ENCODE data around the gene CTNNBL1.

CTNNBL1 gene, protein sequence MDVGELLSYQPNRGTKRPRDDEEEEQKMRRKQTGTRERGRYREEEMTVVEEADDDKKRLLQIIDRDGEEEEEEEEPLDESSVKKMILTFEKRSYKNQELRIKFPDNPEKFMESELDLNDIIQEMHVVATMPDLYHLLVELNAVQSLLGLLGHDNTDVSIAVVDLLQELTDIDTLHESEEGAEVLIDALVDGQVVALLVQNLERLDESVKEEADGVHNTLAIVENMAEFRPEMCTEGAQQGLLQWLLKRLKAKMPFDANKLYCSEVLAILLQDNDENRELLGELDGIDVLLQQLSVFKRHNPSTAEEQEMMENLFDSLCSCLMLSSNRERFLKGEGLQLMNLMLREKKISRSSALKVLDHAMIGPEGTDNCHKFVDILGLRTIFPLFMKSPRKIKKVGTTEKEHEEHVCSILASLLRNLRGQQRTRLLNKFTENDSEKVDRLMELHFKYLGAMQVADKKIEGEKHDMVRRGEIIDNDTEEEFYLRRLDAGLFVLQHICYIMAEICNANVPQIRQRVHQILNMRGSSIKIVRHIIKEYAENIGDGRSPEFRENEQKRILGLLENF

DNA sequence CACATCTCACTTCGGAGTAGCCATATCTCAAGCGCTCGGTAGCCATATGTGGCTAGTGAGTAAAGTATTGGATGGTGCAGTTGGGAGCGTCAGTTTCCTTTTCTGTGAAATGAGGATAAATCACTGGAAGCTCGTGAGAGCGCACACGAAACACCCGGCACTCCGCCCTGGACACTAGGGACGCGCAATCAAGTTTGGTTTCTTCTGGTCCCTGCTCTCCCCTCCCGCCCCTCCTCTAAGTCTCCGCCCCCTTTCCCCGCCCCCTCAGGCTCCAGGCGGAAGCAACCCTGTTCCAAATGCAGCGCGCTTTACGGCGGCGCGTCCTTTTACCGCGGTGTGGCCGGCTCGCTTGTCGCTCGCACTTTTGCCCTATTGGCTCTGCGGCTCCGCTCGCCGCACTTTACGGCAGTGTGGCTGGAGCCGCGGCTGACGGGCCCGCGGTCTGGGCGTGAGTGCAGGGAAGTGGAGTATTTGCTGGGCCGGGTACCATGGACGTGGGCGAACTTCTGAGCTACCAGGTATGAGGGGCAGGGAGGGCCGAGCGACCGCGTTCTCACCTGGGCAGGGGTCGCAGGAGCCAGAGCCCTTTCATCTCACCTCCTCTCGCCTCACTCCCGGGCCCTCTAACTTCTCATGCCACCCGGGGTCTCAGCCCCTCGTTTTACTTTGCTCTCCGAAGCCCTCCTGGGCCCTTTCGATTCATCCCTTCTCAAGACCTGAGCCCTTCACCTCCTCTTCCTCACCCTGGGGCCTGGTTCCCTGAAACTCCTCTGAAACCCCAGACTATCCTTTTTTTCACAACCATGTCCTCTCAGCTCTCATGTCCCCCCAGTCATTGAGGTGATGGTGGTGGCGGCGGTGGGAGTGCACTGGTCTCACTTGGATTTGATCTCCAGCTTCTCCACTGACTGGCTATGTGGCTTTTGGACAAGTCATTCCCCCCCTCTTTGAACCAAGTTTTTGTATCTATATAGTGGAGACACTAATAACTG, at the start of gene CTNNBL1:
TSS of gene CTNNBL1 (plus strand) at position 396 of the 992 bp plus-strand sequence. CDS start at position 489, 93 bp downstream.
- DNase-seq (ENCODE audit: low read depth), result peak; percentile 98
- peak within 1 kb of the TSS; percentile 97 for H3K4me3 ChIP-seq (ENCODE audit: low read length)
- TF ChIP-seq, protein P1, sequence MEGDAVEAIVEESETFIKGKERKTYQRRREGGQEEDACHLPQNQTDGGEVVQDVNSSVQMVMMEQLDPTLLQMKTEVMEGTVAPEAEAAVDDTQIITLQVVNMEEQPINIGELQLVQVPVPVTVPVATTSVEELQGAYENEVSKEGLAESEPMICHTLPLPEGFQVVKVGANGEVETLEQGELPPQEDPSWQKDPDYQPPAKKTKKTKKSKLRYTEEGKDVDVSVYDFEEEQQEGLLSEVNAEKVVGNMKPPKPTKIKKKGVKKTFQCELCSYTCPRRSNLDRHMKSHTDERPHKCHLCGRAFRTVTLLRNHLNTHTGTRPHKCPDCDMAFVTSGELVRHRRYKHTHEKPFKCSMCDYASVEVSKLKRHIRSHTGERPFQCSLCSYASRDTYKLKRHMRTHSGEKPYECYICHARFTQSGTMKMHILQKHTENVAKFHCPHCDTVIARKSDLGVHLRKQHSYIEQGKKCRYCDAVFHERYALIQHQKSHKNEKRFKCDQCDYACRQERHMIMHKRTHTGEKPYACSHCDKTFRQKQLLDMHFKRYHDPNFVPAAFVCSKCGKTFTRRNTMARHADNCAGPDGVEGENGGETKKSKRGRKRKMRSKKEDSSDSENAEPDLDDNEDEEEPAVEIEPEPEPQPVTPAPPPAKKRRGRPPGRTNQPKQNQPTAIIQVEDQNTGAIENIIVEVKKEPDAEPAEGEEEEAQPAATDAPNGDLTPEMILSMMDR (IDR thresholded peaks at IDR 0.05; ENCODE audit: insufficient read depth, low read depth, low read length, missing control alignments), result peak; percentile 11

GRCh38 chr20:37644605-37645004, 49.2 kb upstream of the CTNNBL1 start:
- no peak for DNase-seq (ENCODE audit: low read depth)
- H3K4me3 ChIP-seq (ENCODE audit: low read length), result no peak overlapping the region
- TF ChIP-seq, protein P1 (IDR thresholded peaks at IDR 0.05; ENCODE audit: insufficient read depth, low read depth, low read length, missing control alignments), result no peak

- H3K4me3 ChIP-seq (ENCODE audit: low read length), result no peak overlapping the region
- TF ChIP-seq, protein P1 (IDR thresholded peaks at IDR 0.05; ENCODE audit: insufficient read depth, low read depth, low read length, missing control alignments), result no peak
Measured at GRCh38 chr20:37647946-37648345, 45.9 kb upstream of the CTNNBL1 start.

DNA sequence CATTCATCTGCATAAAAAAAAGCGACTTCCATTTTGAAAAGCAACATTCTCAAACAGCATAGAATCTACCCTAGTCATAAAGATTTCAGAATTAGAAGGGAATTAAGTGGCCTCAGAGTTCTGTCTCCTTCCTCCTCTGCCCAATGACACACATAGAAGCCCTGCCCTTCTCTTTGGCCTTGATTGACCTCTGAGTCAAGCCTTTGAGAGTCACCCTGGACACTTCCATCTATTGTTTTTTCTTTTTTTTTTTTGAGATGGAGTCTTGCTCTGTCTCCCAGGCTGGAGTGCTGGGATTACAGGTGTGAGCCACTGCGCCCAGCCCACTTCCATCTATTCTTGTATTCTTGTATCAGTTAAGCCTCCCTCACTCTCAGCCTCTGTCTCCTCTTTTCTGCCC, 44.8 kb upstream of the CTNNBL1 start:
- TF ChIP-seq, protein P1 (IDR thresholded peaks at IDR 0.05; ENCODE audit: insufficient read depth, low read depth, low read length, missing control alignments), result no peak
- DNase-seq (ENCODE audit: low read depth), result no peak
- no peak overlapping the region for H3K4me3 ChIP-seq (ENCODE audit: low read length)

More at GRCh38 chr20:37647946-37648345, 45.9 kb upstream of the CTNNBL1 start:
- DNase-seq (ENCODE audit: low read depth), result no peak

DNA sequence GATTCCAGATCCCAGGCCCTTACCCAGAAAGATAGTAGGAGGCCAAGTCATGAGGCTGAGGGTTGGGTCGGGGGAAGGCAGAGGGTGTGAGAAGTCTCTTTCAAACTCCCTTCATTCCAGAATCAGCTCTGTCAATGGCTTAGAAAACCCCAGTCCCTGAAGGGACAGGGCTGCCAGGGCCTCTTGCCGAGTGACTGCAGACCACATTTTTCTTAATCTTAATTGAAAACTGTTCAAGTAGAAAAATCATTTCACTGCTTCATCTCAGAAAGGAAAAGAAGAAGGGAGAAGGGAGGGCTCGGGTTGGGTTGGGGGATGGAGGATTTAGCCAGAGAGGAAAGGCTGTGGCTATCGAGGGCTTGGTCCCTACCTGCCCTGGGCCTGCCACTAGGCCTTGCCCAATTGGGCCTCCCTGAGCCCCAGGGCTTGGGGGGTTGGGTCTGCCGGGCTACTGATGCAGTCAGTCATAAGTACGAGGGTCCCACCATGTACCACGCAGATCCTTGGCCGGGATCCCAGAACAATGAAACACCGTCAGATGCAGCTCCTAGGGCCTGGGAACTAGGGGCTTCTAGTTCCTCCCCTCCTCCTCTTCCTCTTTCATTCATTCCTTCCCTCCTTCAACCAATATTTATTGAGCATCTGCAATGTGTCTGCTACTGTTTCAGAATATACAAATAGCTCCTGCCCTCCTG, 44.0 kb upstream of the CTNNBL1 start:
- TF ChIP-seq, protein P1 (IDR thresholded peaks at IDR 0.05; ENCODE audit: insufficient read depth, low read depth, low read length, missing control alignments), result no peak
- no peak overlapping the region for H3K4me3 ChIP-seq (ENCODE audit: low read length)
- no peak for DNase-seq (ENCODE audit: low read depth)

GRCh38 chr20:37650661-37651060, 43.2 kb upstream of the CTNNBL1 start:
- H3K4me3 ChIP-seq (ENCODE audit: low read length), result no peak overlapping the region
- DNase-seq (ENCODE audit: low read depth), result no peak
- TF ChIP-seq, protein P1 (IDR thresholded peaks at IDR 0.05; ENCODE audit: insufficient read depth, low read depth, low read length, missing control alignments), result no peak
